Transverse colon (tissue), 4 donors: ENCODE results near the gene SEMA3F. TPM values are rescaled to one million over a fixed set of nuclear protein-coding genes. Genes with fewer than 3 reads are reported as not detected.

ENCODE experiments used
- DNase-seq: peaks from one replicate; pipeline ENCODE4 v3.0.0-alpha.2; 2019
- H3K27ac ChIP-seq, 4 donors: fragments of 200-600 bp; sonication (generic); 2 replicates each; pipeline ENCODE4 v1.5.1; 2016 to 2018; ENCODE audit warnings: inconsistent platforms in 4 of 4
- H3K27me3 ChIP-seq: fragments of 200-600 bp; sonication (generic); 2 replicates; pipeline ENCODE4 v1.5.1; 2017; ENCODE audit warnings: inconsistent platforms
- H3K36me3 ChIP-seq, 4 donors: fragments of 200-600 bp; sonication (generic); 2 replicates each; pipeline ENCODE4 v1.5.1; 2017 to 2019; ENCODE audit warnings: inconsistent platforms in 4 of 4
- H3K4me1 ChIP-seq, 4 donors: fragments of 200-600 bp; sonication (generic); 2 replicates each; pipeline ENCODE4 v1.5.1; 2017 to 2020; ENCODE audit warnings: inconsistent platforms in 4 of 4
- H3K4me3 ChIP-seq, 4 donors: fragments of 200-600 bp; sonication (generic); 1 replicate in 1 of 4; 2 replicates in 3 of 4; pipeline versions ENCODE4 v1.5.1 to v1.6.1; 2017 to 2019; ENCODE audit warnings: inconsistent platforms in 4 of 4
- H3K9me3 ChIP-seq, 2 donors: fragments of 200-600 bp; sonication (generic); 2 replicates each; pipeline ENCODE4 v1.5.1; 2017 to 2019; ENCODE audit warnings: inconsistent platforms in 2 of 2
- CTCF ChIP-seq, 5 experiments: fragments of 200-600 bp in 3 of 5; fragments of 450-650 bp in 2 of 5; sonication (generic) in 3 of 5; IDR thresholded peaks; 1 replicate in 2 of 5; 2 replicates in 3 of 5; pipeline ENCODE4 v1.5.1; 2016 to 2017; ENCODE audit warnings: antibody characterized with exemption in 5 of 5, inconsistent platforms in 3 of 5, mild to moderate bottlenecking in 2 of 5, moderate library complexity in 1 of 5
- EP300 ChIP-seq: sonication (generic); formaldehyde crosslinking; IDR thresholded peaks from one replicate; pipeline ENCODE4 v1.6.1; 2017; ENCODE audit warnings: antibody characterized with exemption, low read depth
- POLR2A ChIP-seq: fragments of 450-650 bp; IDR thresholded peaks from one replicate; pipeline ENCODE4 v1.6.1; 2016; ENCODE audit warnings: antibody characterized with exemption, mild to moderate bottlenecking, moderate library complexity
- POLR2AphosphoS5 ChIP-seq, 3 donors: sonication (generic); formaldehyde crosslinking; IDR thresholded peaks; one replicate each; pipeline ENCODE4 v1.6.1; 2016; ENCODE audit warnings: antibody characterized with exemption in 3 of 3
- WGBS, 2 donors: methylation state at CpG; one replicate each; pipeline ENCODE4 v1.1.5; 2018; ENCODE audit warnings: low coverage in 1 of 2; 5-methylcytosine and 5-hydroxymethylcytosine counted together
- in situ Hi-C, 4 donors: fragments of 200-750 bp; cut with MboI; loops; one replicate each; pipeline versions ENCODE4 v1.15.0 to v1.15.1; 2017; ENCODE audit warnings: low sequenced_read_pairs in 3 of 4, low pct_ligation_motif_present in 1 of 4, low pct_unique_long_range_greater_than_20kb in 1 of 4
- intact Hi-C: fragments of 100-400 bp; cut with DNase I; formaldehyde crosslinking; loops from one replicate; pipeline ENCODE4 v1.15.1; 2023; ENCODE audit warnings: low total_unique reads
- total RNA-seq, 4 donors: library from RNA; depleted of rRNA; stranded (reverse); fragments of >200 nt; gene quantifications; one replicate each; pipeline ENCODE4 v1.1.0, GENCODE V29; 2016

Gene SEMA3F
- total RNA-seq: 10 to 100 TPM in 1 of 4 donors, 1 to 10 TPM in 3; 1.9 to 30.6 (median 3.8) TPM

GRCh38 chr3:50154840-50155490 is at the start of gene SEMA3F:
TSS of gene SEMA3F (plus strand) at chr3:50155324. CDS start at chr3:50159623, 4,299 bp downstream.
- DNase-seq: peak; percentile 80
- Histone ChIP-seq H3K9me3 (no peaks in the 10 kb centered on the region), H3K27me3 (peaks cover 14% of the 10 kb centered on the region), H3K27ac (peak within 1 kb of the TSS; percentile 75 to 85 (median 82)), H3K36me3 (no peaks in the 10 kb centered on the region), H3K4me1 (peaks cover 9 to 58% (median 34%) of the 10 kb centered on the region in 4 donors), H3K4me3 (peak within 1 kb of the TSS; percentile 53 to 64 (median 61))
- intact Hi-C loops (no loop called here), in situ Hi-C loops (no loop called here)
- 0% methylated on average over 43 of the region's 98 CpGs; no CpG with 5 or more reads in 1 of the 2 donors for WGBS, 2 donors
- TF ChIP-seq EP300: no peak
- peak; percentile 64 to 78 (median 72) for TF ChIP-seq POLR2AphosphoS5 (IDR thresholded peaks at IDR 0.05)

- H3K4me1 ChIP-seq: no peaks in the 10 kb centered on the region
- TF ChIP-seq POLR2A: no peak
- no peak for TF ChIP-seq CTCF (IDR thresholded peaks at IDR 0.05)
- no peak for TF ChIP-seq POLR2AphosphoS5 (IDR thresholded peaks at IDR 0.05)
- TF ChIP-seq EP300: no peak
- no peak overlapping the region for H3K4me3 ChIP-seq
- H3K36me3 ChIP-seq: peaks cover 0 to 97% (median 57%) of the 10 kb centered on the region in 4 donors
- in situ Hi-C loops (no loop called here), intact Hi-C loops (no loop called here)
- no peak for DNase-seq
- H3K9me3 ChIP-seq: no peaks in the 10 kb centered on the region
- WGBS, 2 donors: 75 to 100% methylated on average over 1 to 5 of the region's 5 CpGs
- H3K27me3 ChIP-seq: no peaks in the 10 kb centered on the region
- H3K27ac ChIP-seq: no peak overlapping the region
Observed at GRCh38 chr3:50111757-50112156, 43.4 kb upstream of the SEMA3F start.

GRCh38 chr3:50112462-50112861 is 42.7 kb upstream of the SEMA3F start:
- TF ChIP-seq POLR2A (no peak), POLR2AphosphoS5 (IDR thresholded peaks at IDR 0.05) (no peak), CTCF (IDR thresholded peaks at IDR 0.05) (no peak), EP300 (no peak)
- 93 to 100% methylated on average over 1 to 3 of the region's 3 CpGs for WGBS, 2 donors
- Histone ChIP-seq H3K36me3 (peaks cover 0 to 97% (median 57%) of the 10 kb centered on the region in 4 donors), H3K4me3 (no peak overlapping the region), H3K4me1 (no peaks in the 10 kb centered on the region), H3K9me3 (no peaks in the 10 kb centered on the region), H3K27ac (no peak overlapping the region), H3K27me3 (no peaks in the 10 kb centered on the region)
- intact Hi-C loops: no loop called here
- DNase-seq: no peak
- in situ Hi-C loops: no loop called here

GRCh38 chr3:50117120-50117519 is 38.0 kb upstream of the SEMA3F start:
- intact Hi-C loops (no loop called here), in situ Hi-C loops (no loop called here)
- TF ChIP-seq POLR2A: no peak
- peak in 1 of 3 donors; percentile 8 for TF ChIP-seq POLR2AphosphoS5 (IDR thresholded peaks at IDR 0.05)
- no peak for TF ChIP-seq CTCF (IDR thresholded peaks at IDR 0.05)
- H3K36me3 ChIP-seq: peaks cover 0 to 74% (median 36%) of the 10 kb centered on the region in 4 donors
- no peaks in the 10 kb centered on the region for H3K9me3 ChIP-seq
- H3K4me1 ChIP-seq: no peaks in the 10 kb centered on the region
- no peak for DNase-seq
- no peak overlapping the region for H3K4me3 ChIP-seq
- 90% methylated on average over 8 of the region's 8 CpGs; no CpG with 5 or more reads in 1 of the 2 donors for whole genome bisulfite sequencing, 2 donors
- H3K27me3 ChIP-seq: no peaks in the 10 kb centered on the region
- H3K27ac ChIP-seq: no peak overlapping the region
